A549 (cell line): ENCODE measurements around the gene SIRPA.

Experiments used
- SMC3 ChIP-seq: fragments of >200 bp; sonication (Bioruptor Twin); formaldehyde crosslinking; IDR thresholded peaks from 3 replicates; pipeline ENCODE4 v1.6.1; 2018; ENCODE audit warnings: inconsistent platforms
- TF ChIP-seq, protein P1 (sequence below): fragments of >200 bp; sonication (Bioruptor Twin); formaldehyde crosslinking; IDR thresholded peaks from 3 replicates; pipeline ENCODE4 v1.5.1; 2016
- TF ChIP-seq, protein P2 (sequence below): IDR thresholded peaks from 2 replicates; pipeline ENCODE4 v1.6.1; 2012

- no peak for TF ChIP-seq SMC3
- TF ChIP-seq, protein P1, sequence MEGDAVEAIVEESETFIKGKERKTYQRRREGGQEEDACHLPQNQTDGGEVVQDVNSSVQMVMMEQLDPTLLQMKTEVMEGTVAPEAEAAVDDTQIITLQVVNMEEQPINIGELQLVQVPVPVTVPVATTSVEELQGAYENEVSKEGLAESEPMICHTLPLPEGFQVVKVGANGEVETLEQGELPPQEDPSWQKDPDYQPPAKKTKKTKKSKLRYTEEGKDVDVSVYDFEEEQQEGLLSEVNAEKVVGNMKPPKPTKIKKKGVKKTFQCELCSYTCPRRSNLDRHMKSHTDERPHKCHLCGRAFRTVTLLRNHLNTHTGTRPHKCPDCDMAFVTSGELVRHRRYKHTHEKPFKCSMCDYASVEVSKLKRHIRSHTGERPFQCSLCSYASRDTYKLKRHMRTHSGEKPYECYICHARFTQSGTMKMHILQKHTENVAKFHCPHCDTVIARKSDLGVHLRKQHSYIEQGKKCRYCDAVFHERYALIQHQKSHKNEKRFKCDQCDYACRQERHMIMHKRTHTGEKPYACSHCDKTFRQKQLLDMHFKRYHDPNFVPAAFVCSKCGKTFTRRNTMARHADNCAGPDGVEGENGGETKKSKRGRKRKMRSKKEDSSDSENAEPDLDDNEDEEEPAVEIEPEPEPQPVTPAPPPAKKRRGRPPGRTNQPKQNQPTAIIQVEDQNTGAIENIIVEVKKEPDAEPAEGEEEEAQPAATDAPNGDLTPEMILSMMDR, result no peak
- TF ChIP-seq, protein P2, sequence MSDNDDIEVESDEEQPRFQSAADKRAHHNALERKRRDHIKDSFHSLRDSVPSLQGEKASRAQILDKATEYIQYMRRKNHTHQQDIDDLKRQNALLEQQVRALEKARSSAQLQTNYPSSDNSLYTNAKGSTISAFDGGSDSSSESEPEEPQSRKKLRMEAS, result no peak
Observed at GRCh38 chr20:1912646-1913045, 17.4 kb downstream of the SIRPA start.
